K562 (cell line): ENCODE measurements around the gene PTH2. TPM values are rescaled to one million over a fixed set of nuclear protein-coding genes. Genes with fewer than 3 reads are reported as not detected.

Experiments
- C11orf30 ChIP-seq: fragments of 450-650 bp; IDR thresholded peaks from 2 replicates; pipeline ENCODE4 v1.6.1; 2016; ENCODE audit warnings: low read depth, mild to moderate bottlenecking
- CBFA2T3 ChIP-seq: fragments of 450-650 bp; IDR thresholded peaks from 2 replicates; pipeline ENCODE4 v1.6.1; 2017
- CBX8 ChIP-seq: fragments of 200-600 bp; sonication (generic); IDR thresholded peaks from 2 replicates; pipeline ENCODE4 v1.6.1; 2012; ENCODE audit warnings: borderline replicate concordance, mixed run types, low read depth, mild to moderate bottlenecking, moderate library complexity, mixed read lengths, low read length, control low read depth, inconsistent platforms; ENCODE audit not compliant: poor library complexity, severe bottlenecking; ENCODE audit errors: extremely low read depth
- DNMT1 ChIP-seq: fragments of 450-650 bp; IDR thresholded peaks from 2 replicates; pipeline ENCODE4 v1.6.1; 2016; ENCODE audit warnings: antibody characterized with exemption, mild to moderate bottlenecking
- HCFC1 ChIP-seq: IDR thresholded peaks from 2 replicates; pipeline ENCODE4 v1.6.1; 2012; ENCODE audit warnings: low read depth, low read length, improper control_type of control experiment
- HDAC2 ChIP-seq: fragments of 450-650 bp; IDR thresholded peaks from 2 replicates; pipeline ENCODE4 v1.6.1; 2016; ENCODE audit warnings: mild to moderate bottlenecking
- HOXB6 ChIP-seq: fragments of 250-450 bp; sonication (Bioruptor Pico); IDR thresholded peaks from 2 replicates; pipeline ENCODE4 v1.5.1; 2022; ENCODE audit warnings: mild to moderate bottlenecking, borderline replicate concordance
- KDM4B ChIP-seq, 2 experiments: fragments of 450-650 bp in 1 of 2; sonication (generic) in 1 of 2; IDR thresholded peaks; 2 replicates each; pipeline ENCODE4 v1.6.1; 2016 to 2017; ENCODE audit warnings: borderline replicate concordance in 2 of 2, antibody characterized with exemption in 1 of 2, low read depth in 1 of 2, mild to moderate bottlenecking in 1 of 2
- NFATC3 ChIP-seq: fragments of 450-650 bp; IDR thresholded peaks from 2 replicates; pipeline ENCODE4 v1.6.1; 2017; ENCODE audit warnings: mild to moderate bottlenecking
- PHTF2 ChIP-seq: fragments of 250-450 bp; sonication (Bioruptor Pico); IDR thresholded peaks from 2 replicates; pipeline ENCODE4 v1.5.0; 2021; ENCODE audit warnings: mild to moderate bottlenecking
- RFX1 ChIP-seq: fragments of 450-650 bp; IDR thresholded peaks from 2 replicates; pipeline ENCODE4 v1.6.1; 2016; ENCODE audit warnings: mild to moderate bottlenecking, moderate library complexity
- SIRT6 ChIP-seq: IDR thresholded peaks from one replicate; pipeline ENCODE4 v1.6.1; 2012; ENCODE audit warnings: low read depth, mild to moderate bottlenecking, control low read depth, inconsistent platforms, low read length, moderate library complexity
- SRF ChIP-seq, 2 experiments: fragments of 250-450, 450-650 bp in 1 of 2; sonication (Bioruptor Pico) in 1 of 2; sonication (generic) in 1 of 2; formaldehyde crosslinking; IDR thresholded peaks; 2 replicates each; pipeline versions ENCODE4 v1.5.0 to v1.5.1; 2020 to 2022; ENCODE audit warnings: mild to moderate bottlenecking in 1 of 2, missing genetic modification reagents in 1 of 2
- STAT5A ChIP-seq: IDR thresholded peaks from 2 replicates; pipeline ENCODE4 v1.6.1; 2012; ENCODE audit warnings: low read length, inconsistent platforms, borderline replicate concordance
- ZNF583 ChIP-seq: fragments of 250-450 bp; sonication (Bioruptor Pico); IDR thresholded peaks from 2 replicates; pipeline ENCODE4 v1.4.0; 2020
- ZNF785 ChIP-seq: fragments of 250-450 bp; sonication (Bioruptor Pico); IDR thresholded peaks from 2 replicates; pipeline ENCODE4 v1.4.0; 2020; ENCODE audit warnings: mild to moderate bottlenecking
- ZNF79 ChIP-seq: fragments of 250-450 bp; sonication (Bioruptor Pico); IDR thresholded peaks from 2 replicates; pipeline ENCODE4 v1.4.0; 2020; ENCODE audit warnings: low read depth, mild to moderate bottlenecking, moderate library complexity
- polyA plus RNA-seq, 8 experiments: library from polyadenylated mRNA; depleted of rRNA in 4 of 8; stranded (reverse) in 5 of 8; unstranded in 3 of 8; fragments of >200 nt; fragmentation: Nextera tagmentation in 2 of 8; fragmentation: Illumina TruSeq in 1 of 8; extraction: Ambion mirVana in 2 of 8; extraction: Trizol in 1 of 8; gene quantifications; 2 replicates each; pipeline versions ENCODE4 v1.2.1 to v1.2.3, GENCODE V29; 2011 to 2014; ENCODE audit warnings: inconsistent platforms in 1 of 8, missing spikeins in 1 of 8
- total RNA-seq, 7 experiments: library from RNA; depleted of rRNA in 6 of 7; stranded (reverse); fragments of >200 nt in 6 of 7; fragmentation: Illumina TruSeq in 2 of 7; extraction: Trizol in 2 of 7; gene quantifications; 2 replicates each; pipeline versions ENCODE4 v1.2.1 to v1.2.3, GENCODE V29; 2011 to 2021; ENCODE audit warnings: low replicate concordance in 1 of 7
- TF ChIP-seq, protein P1 (sequence below): fragments of 450-650 bp; IDR thresholded peaks from 2 replicates; pipeline ENCODE4 v1.6.1; 2016; ENCODE audit warnings: missing biosample characterization, missing genetic modification characterization
- TF ChIP-seq, protein P2 (sequence below): fragments of 250-450 bp; sonication (Bioruptor Pico); IDR thresholded peaks from 2 replicates; pipeline ENCODE4 v1.8.0; 2022; ENCODE audit warnings: inconsistent platforms, mild to moderate bottlenecking, moderate library complexity, borderline replicate concordance
- TF ChIP-seq, protein P3 (sequence below): IDR thresholded peaks from 3 replicates; pipeline ENCODE4 v1.6.1; 2011; ENCODE audit warnings: borderline replicate concordance, mild to moderate bottlenecking, moderate library complexity; ENCODE audit not compliant: insufficient read length; ENCODE audit errors: extremely low read depth
- TF ChIP-seq, protein P4 (sequence below): fragments of 200-400 bp; formaldehyde crosslinking; IDR thresholded peaks from 2 replicates; pipeline ENCODE4 v1.6.1; 2017; ENCODE audit warnings: mild to moderate bottlenecking, low read depth, low read length, moderate library complexity

The PTH2 gene
- total and polyA plus RNA-seq, 9 of the 15 experiments (the other 6 are each of a cell fraction or from before 2014, with no cell fraction given), result 1.3 TPM; not detected in 8

DNA sequence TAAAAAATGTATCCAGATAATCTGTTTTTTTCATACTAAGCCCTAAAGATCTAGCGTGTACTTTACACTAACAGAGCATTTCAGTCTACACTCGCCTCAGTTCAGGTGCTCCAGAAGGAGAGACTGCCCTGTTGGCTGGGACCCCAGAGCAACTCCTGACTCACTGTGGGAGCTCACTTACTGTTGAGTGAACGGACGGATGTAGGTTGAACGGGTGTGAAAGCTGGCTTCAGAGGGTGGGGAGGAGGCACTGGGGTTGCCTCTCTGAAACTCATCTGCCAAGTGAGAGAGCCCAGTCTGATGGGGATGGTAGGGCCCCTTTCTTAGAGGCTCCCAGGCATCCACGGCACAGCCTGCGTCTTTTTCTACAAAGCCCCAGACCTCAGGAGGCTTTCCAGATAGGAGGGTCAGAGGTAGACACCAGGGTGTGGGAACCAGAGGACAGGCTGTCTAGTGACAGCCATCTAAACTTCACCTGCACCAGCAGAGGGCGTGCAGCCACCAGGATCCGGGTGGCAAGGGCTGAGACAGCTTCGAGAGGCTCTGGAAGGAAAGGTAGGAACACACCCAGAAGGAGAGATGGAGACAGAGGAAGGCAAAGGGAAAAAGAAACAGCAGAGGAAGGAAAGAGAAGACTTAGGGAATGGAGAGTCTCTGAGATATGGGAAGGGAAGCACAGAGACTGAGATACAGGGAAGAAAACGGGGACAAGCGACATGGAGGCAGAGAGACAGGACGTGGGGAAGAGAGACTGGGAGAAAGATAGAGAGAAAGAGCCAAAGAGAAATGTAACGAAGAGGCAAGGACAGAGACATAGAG, 31.5 kb downstream of the PTH2 start (continued):
- TF ChIP-seq DNMT1, result peak; percentile 93; the same call in 1 of the 2 replicates
- TF ChIP-seq, protein P1, sequence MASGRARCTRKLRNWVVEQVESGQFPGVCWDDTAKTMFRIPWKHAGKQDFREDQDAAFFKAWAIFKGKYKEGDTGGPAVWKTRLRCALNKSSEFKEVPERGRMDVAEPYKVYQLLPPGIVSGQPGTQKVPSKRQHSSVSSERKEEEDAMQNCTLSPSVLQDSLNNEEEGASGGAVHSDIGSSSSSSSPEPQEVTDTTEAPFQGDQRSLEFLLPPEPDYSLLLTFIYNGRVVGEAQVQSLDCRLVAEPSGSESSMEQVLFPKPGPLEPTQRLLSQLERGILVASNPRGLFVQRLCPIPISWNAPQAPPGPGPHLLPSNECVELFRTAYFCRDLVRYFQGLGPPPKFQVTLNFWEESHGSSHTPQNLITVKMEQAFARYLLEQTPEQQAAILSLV, result no peak
- peak; percentile 71; the same call in 1 of the 2 replicates for TF ChIP-seq NFATC3
- TF ChIP-seq SRF (CRISPR knock-in tag; IDR thresholded peaks at IDR 0.05), result no peak
- no peak for TF ChIP-seq CBX8
- TF ChIP-seq, protein P2, sequence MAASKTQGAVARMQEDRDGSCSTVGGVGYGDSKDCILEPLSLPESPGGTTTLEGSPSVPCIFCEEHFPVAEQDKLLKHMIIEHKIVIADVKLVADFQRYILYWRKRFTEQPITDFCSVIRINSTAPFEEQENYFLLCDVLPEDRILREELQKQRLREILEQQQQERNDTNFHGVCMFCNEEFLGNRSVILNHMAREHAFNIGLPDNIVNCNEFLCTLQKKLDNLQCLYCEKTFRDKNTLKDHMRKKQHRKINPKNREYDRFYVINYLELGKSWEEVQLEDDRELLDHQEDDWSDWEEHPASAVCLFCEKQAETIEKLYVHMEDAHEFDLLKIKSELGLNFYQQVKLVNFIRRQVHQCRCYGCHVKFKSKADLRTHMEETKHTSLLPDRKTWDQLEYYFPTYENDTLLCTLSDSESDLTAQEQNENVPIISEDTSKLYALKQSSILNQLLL, result no peak
- TF ChIP-seq RFX1, result no peak
- no peak for TF ChIP-seq KDM4B (IDR thresholded peaks at IDR 0.05; ENCODE audit: borderline replicate concordance in 2 of 2, low read depth in 1 of 2)
- no peak for TF ChIP-seq PHTF2 (CRISPR knock-in tag)
- TF ChIP-seq SIRT6, result no peak
- no peak for TF ChIP-seq C11orf30
- TF ChIP-seq ZNF583 (CRISPR knock-in tag), result no peak
- TF ChIP-seq, protein P3, sequence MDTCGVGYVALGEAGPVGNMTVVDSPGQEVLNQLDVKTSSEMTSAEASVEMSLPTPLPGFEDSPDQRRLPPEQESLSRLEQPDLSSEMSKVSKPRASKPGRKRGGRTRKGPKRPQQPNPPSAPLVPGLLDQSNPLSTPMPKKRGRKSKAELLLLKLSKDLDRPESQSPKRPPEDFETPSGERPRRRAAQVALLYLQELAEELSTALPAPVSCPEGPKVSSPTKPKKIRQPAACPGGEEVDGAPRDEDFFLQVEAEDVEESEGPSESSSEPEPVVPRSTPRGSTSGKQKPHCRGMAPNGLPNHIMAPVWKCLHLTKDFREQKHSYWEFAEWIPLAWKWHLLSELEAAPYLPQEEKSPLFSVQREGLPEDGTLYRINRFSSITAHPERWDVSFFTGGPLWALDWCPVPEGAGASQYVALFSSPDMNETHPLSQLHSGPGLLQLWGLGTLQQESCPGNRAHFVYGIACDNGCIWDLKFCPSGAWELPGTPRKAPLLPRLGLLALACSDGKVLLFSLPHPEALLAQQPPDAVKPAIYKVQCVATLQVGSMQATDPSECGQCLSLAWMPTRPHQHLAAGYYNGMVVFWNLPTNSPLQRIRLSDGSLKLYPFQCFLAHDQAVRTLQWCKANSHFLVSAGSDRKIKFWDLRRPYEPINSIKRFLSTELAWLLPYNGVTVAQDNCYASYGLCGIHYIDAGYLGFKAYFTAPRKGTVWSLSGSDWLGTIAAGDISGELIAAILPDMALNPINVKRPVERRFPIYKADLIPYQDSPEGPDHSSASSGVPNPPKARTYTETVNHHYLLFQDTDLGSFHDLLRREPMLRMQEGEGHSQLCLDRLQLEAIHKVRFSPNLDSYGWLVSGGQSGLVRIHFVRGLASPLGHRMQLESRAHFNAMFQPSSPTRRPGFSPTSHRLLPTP, result no peak
- 0 out of 2 replicates have a peak, but pooled peaks have one; percentile 45 for TF ChIP-seq HDAC2
- no peak for TF ChIP-seq ZNF79 (CRISPR knock-in tag)
- TF ChIP-seq STAT5A, result no peak
- TF ChIP-seq CBFA2T3, result no peak
- TF ChIP-seq, protein P4, sequence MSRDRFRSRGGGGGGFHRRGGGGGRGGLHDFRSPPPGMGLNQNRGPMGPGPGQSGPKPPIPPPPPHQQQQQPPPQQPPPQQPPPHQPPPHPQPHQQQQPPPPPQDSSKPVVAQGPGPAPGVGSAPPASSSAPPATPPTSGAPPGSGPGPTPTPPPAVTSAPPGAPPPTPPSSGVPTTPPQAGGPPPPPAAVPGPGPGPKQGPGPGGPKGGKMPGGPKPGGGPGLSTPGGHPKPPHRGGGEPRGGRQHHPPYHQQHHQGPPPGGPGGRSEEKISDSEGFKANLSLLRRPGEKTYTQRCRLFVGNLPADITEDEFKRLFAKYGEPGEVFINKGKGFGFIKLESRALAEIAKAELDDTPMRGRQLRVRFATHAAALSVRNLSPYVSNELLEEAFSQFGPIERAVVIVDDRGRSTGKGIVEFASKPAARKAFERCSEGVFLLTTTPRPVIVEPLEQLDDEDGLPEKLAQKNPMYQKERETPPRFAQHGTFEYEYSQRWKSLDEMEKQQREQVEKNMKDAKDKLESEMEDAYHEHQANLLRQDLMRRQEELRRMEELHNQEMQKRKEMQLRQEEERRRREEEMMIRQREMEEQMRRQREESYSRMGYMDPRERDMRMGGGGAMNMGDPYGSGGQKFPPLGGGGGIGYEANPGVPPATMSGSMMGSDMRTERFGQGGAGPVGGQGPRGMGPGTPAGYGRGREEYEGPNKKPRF, result no peak
- peak; percentile 40; the same call in 1 of the 2 replicates for TF ChIP-seq HCFC1
- TF ChIP-seq ZNF785 (CRISPR knock-in tag), result no peak
- no peak for TF ChIP-seq HOXB6 (CRISPR knock-in tag)
